WTC11 (cell line): ENCODE data around the gene PLXNA2. TPM values are rescaled to one million over a fixed set of nuclear protein-coding genes. Genes with fewer than 3 reads are reported as not detected.

ENCODE experiments used
- ATAC-seq: fragments of 200-7000 bp; cut with Tn5 transposase; 2 replicates; pipeline ENCODE4 v1.10.0; 2021; ENCODE audit warnings: mild to moderate bottlenecking, moderate library complexity
- CTCF ChIA-PET: fragments of 300-600 bp; sonication (Branson Sonifier 250); formaldehyde crosslinking; loops from one replicate; lab custom pipeline; 2021; ENCODE audit warnings: antibody characterized with exemption; lab: Charles Lee
- POLR2A ChIA-PET: fragments of 350-600 bp; sonication (Branson Sonifier 250); formaldehyde crosslinking; loops from one replicate; lab custom pipeline; 2021; ENCODE audit warnings: antibody characterized with exemption; lab: Charles Lee
- DNase-seq: peaks from one replicate; pipeline ENCODE4 v3.0.0; 2021; ENCODE audit warnings: low spot score
- H3K27ac Mint-ChIP-seq: 2 replicates; pipeline ENCODE4 v1.8.0; 2021; ENCODE audit warnings: mixed read lengths
- H3K27me3 Mint-ChIP-seq: 2 replicates; pipeline ENCODE4 v1.8.0; 2021; ENCODE audit warnings: low read depth, mild to moderate bottlenecking, moderate library complexity, mixed read lengths
- H3K36me3 Mint-ChIP-seq: 2 replicates; pipeline ENCODE4 v1.8.0; 2021; ENCODE audit warnings: mixed read lengths
- H3K4me1 Mint-ChIP-seq: 2 replicates; pipeline ENCODE4 v1.8.0; 2022; ENCODE audit warnings: mixed read lengths
- H3K4me3 Mint-ChIP-seq: 2 replicates; pipeline ENCODE4 v1.8.0; 2021; ENCODE audit warnings: mild to moderate bottlenecking, moderate library complexity, mixed read lengths
- H3K9me3 Mint-ChIP-seq: 2 replicates; pipeline ENCODE4 v1.8.0; 2021; ENCODE audit warnings: mixed read lengths
- ATF1 ChIP-seq: sonication (generic); formaldehyde crosslinking; IDR thresholded peaks from 2 replicates; pipeline ENCODE4 v1.8.1; 2023; ENCODE audit warnings: mild to moderate bottlenecking, moderate library complexity, missing genetic modification reagents
- E2F5 ChIP-seq: sonication (generic); formaldehyde crosslinking; IDR thresholded peaks from 2 replicates; pipeline ENCODE4 v1.8.1; 2022; ENCODE audit warnings: mild to moderate bottlenecking, moderate library complexity, missing genetic modification reagents
- GRHL2 ChIP-seq: fragments of 250-450 bp; sonication (Bioruptor Pico); IDR thresholded peaks from 2 replicates; pipeline ENCODE4 v1.8.0; 2022; ENCODE audit warnings: mild to moderate bottlenecking, moderate library complexity; ENCODE audit not compliant: insufficient replicate concordance, severe bottlenecking
- GTF2I ChIP-seq: fragments of 250-450 bp; sonication (Bioruptor Pico); conservative IDR thresholded peaks from 2 replicates; pipeline ENCODE4 v1.4.0; 2021; ENCODE audit warnings: mild to moderate bottlenecking
- HMGA2 ChIP-seq: fragments of 250-450 bp; sonication (Bioruptor Pico); IDR thresholded peaks from 2 replicates; pipeline ENCODE4 v1.4.0; 2021; ENCODE audit warnings: mild to moderate bottlenecking, moderate library complexity
- HMGXB4 ChIP-seq: sonication (generic); formaldehyde crosslinking; IDR thresholded peaks from 2 replicates; pipeline ENCODE4 v1.8.1; 2023; ENCODE audit warnings: mild to moderate bottlenecking, moderate library complexity, missing genetic modification reagents
- IRF2 ChIP-seq: sonication (generic); formaldehyde crosslinking; IDR thresholded peaks from 2 replicates; pipeline ENCODE4 v1.8.0; 2022; ENCODE audit warnings: low read depth, missing genetic modification reagents, borderline replicate concordance
- KAT7 ChIP-seq: sonication (generic); formaldehyde crosslinking; IDR thresholded peaks from 2 replicates; pipeline ENCODE4 v1.8.1; 2023; ENCODE audit warnings: missing genetic modification reagents, mild to moderate bottlenecking, borderline replicate concordance
- NFATC4 ChIP-seq: fragments of 250-450 bp; sonication (Bioruptor Pico); IDR thresholded peaks from 2 replicates; pipeline ENCODE4 v1.9.0; 2021; ENCODE audit warnings: mild to moderate bottlenecking
- PRRX2 ChIP-seq: fragments of 250-450 bp; sonication (Bioruptor Pico); IDR thresholded peaks from 2 replicates; pipeline ENCODE4 v1.8.0; 2021; ENCODE audit warnings: mild to moderate bottlenecking
- RORB ChIP-seq: fragments of 250-450 bp; sonication (Bioruptor Pico); IDR thresholded peaks from 2 replicates; pipeline ENCODE4 v1.9.0; 2021; ENCODE audit warnings: mild to moderate bottlenecking
- ZMAT4 ChIP-seq: fragments of 250-450 bp; sonication (Bioruptor Pico); IDR thresholded peaks from 2 replicates; pipeline ENCODE4 v1.9.0; 2021; ENCODE audit warnings: mild to moderate bottlenecking
- ZNF671 ChIP-seq: fragments of 250-450 bp; sonication (Bioruptor Pico); IDR thresholded peaks from 2 replicates; pipeline ENCODE4 v1.8.0; 2021; ENCODE audit warnings: mild to moderate bottlenecking
- total RNA-seq: library from RNA; stranded (reverse); gene quantifications from 3 replicates; pipeline ENCODE4 v1.2.3, GENCODE V29; 2021
- TF ChIP-seq, protein P1 (sequence below): sonication (generic); formaldehyde crosslinking; conservative IDR thresholded peaks from 2 replicates; pipeline ENCODE4 v1.8.1; 2023; ENCODE audit warnings: mild to moderate bottlenecking, low read depth, missing genetic modification reagents, moderate library complexity
- TF ChIP-seq, protein P2 (sequence below): sonication (generic); formaldehyde crosslinking; IDR thresholded peaks from 2 replicates; pipeline ENCODE4 v1.8.1; 2022; ENCODE audit warnings: low read depth, mild to moderate bottlenecking, moderate library complexity, missing genetic modification reagents, borderline replicate concordance
- TF ChIP-seq, protein P3 (sequence below): sonication (generic); formaldehyde crosslinking; IDR thresholded peaks from 2 replicates; pipeline ENCODE4 v1.8.0; 2022; ENCODE audit warnings: missing genetic modification reagents

Gene PLXNA2
- total RNA-seq, 1 experiment from 2014 or later: 4.2 TPM

DNA sequence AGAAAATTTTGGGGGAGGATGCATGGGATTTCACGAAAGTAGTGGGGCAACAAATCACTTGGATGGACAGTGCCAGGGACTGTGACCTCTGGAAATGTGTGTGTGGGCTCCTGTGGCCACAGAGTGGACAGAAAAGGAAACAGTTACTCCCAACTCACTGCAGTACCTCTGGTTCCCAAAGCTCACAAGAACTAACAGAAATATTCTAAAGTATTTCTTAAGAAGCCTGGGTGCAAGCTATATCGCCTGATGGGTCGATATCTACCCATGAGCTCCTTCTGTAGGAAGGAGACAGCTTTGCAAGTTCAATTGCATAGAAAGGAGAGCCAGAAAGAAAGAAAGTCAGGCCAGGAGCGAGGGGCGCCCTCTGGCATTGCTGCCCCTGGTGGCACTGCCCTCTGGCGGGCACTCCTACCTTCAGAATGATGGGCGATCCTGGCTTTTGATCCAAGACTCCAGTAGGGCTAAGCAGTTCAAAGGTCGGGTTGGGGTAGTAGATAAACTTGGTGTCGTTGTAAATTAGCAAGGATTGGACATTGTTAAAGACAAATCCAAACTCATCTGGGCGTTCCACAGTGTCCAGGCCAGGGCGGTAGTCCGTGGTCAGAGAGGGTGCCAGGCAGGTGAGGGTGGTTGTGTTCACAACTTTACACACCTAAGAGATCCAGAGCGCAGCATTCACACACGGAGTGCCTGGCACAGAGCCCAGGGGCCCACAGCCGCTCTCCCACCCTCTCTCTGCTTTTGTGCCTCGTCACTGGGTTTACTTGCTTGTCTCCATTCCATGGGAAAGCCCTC lies 198.5 kb downstream of the PLXNA2 start (continued):
- TF ChIP-seq, protein P1, sequence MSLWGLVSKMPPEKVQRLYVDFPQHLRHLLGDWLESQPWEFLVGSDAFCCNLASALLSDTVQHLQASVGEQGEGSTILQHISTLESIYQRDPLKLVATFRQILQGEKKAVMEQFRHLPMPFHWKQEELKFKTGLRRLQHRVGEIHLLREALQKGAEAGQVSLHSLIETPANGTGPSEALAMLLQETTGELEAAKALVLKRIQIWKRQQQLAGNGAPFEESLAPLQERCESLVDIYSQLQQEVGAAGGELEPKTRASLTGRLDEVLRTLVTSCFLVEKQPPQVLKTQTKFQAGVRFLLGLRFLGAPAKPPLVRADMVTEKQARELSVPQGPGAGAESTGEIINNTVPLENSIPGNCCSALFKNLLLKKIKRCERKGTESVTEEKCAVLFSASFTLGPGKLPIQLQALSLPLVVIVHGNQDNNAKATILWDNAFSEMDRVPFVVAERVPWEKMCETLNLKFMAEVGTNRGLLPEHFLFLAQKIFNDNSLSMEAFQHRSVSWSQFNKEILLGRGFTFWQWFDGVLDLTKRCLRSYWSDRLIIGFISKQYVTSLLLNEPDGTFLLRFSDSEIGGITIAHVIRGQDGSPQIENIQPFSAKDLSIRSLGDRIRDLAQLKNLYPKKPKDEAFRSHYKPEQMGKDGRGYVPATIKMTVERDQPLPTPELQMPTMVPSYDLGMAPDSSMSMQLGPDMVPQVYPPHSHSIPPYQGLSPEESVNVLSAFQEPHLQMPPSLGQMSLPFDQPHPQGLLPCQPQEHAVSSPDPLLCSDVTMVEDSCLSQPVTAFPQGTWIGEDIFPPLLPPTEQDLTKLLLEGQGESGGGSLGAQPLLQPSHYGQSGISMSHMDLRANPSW: no peak
- no peak for TF ChIP-seq PRRX2 (CRISPR knock-in tag)
- TF ChIP-seq ATF1: no peak

DNA sequence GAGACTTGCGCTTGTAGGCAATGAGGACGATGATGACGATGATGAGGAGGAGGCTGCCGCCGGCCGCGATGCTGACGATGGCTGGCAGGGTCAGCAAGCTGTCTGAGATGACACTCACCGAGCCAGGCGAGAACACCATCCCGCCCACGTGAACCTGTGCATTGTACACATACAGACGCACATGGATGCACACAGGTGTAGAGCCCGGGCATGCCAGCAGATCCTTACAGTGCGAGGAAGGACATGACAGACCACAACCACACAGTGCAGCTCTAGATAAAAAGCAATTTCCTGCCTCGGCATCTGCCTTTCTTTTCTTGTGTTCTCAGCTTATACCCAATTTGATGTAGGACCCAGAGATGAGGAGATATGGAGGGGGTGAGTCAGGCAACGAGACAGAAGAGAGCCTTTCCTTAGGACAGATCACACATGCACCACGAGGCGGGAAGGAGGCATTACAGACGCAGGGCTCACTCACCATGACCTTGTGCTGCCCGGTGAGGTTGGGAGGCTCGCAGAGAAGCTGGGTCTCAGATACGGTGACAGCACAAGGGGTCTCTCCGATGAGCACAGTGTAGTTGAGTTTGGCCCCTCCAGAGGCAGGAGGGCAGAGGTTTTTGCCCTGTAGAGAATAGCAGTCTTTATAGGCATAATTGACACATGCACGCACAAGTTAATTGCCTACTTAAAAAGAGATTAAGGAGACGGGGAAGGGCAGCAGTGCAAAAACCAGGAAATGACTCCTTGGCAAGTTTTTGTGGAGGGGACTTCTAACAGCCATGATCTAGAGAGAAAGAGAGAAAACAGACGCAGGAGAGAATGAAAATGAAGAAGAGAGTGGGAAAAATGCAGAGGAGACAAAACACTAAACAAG lies 199.4 kb downstream of the PLXNA2 start:
- no peak for TF ChIP-seq PRRX2 (CRISPR knock-in tag)
- Mint-ChIP-seq H3K4me1 (peaks cover 7% of the 10 kb centered on the region), H3K36me3 (no peaks in the 10 kb centered on the region), H3K27ac (no peak overlapping the region), H3K27me3 (no peaks in the 10 kb centered on the region), H3K4me3 (no peak overlapping the region), H3K9me3 (no peaks in the 10 kb centered on the region)
- POLR2A ChIA-PET: interaction anchor here (0.6 kb wide), 1 partner anchor 40 kb away, joined by 3 read pairs; no protein-coding TSS in a partner anchor
- ATAC-seq (no peak), DNase-seq (no peak)
- CTCF ChIA-PET: interaction anchor here (0.8 to 5.3 kb wide), 7 partner anchors 10 to 199 kb away, joined by 3 to 36 read pairs (median 4); partner anchors contain the start of gene PLXNA2

GRCh38 chr1:208043691-208044181 lies 200.4 kb downstream of the PLXNA2 start:
- CTCF ChIA-PET: interaction anchor here (1.4 to 5.3 kb wide), 4 partner anchors 11 to 50 kb away, joined by 3 to 36 read pairs (median 6); no protein-coding TSS in a partner anchor

More at GRCh38 chr1:208043691-208044181, 200.4 kb downstream of the PLXNA2 start:
- Mint-ChIP-seq H3K36me3 (no peaks in the 10 kb centered on the region), H3K9me3 (no peaks in the 10 kb centered on the region), H3K27ac (no peak overlapping the region), H3K27me3 (no peaks in the 10 kb centered on the region), H3K4me3 (no peak overlapping the region), H3K4me1 (peaks cover 4% of the 10 kb centered on the region)
- POLR2A ChIA-PET: no interaction called here
- ATAC-seq: no peak
- TF ChIP-seq IRF2: no peak
- no peak for TF ChIP-seq GTF2I (CRISPR knock-in tag)
- TF ChIP-seq KAT7 (CRISPR knock-in tag): no peak
- no peak for TF ChIP-seq ZMAT4 (CRISPR knock-in tag)
- no peak for TF ChIP-seq GRHL2 (CRISPR knock-in tag)
- TF ChIP-seq E2F5 (CRISPR knock-in tag): no peak
- no peak for TF ChIP-seq RORB (CRISPR knock-in tag)
- no peak for TF ChIP-seq HMGA2
- TF ChIP-seq NFATC4: no peak
- TF ChIP-seq, protein P2, sequence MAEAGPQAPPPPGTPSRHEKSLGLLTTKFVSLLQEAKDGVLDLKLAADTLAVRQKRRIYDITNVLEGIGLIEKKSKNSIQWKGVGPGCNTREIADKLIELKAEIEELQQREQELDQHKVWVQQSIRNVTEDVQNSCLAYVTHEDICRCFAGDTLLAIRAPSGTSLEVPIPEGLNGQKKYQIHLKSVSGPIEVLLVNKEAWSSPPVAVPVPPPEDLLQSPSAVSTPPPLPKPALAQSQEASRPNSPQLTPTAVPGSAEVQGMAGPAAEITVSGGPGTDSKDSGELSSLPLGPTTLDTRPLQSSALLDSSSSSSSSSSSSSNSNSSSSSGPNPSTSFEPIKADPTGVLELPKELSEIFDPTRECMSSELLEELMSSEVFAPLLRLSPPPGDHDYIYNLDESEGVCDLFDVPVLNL (CRISPR knock-in tag): no peak
- TF ChIP-seq, protein P3, sequence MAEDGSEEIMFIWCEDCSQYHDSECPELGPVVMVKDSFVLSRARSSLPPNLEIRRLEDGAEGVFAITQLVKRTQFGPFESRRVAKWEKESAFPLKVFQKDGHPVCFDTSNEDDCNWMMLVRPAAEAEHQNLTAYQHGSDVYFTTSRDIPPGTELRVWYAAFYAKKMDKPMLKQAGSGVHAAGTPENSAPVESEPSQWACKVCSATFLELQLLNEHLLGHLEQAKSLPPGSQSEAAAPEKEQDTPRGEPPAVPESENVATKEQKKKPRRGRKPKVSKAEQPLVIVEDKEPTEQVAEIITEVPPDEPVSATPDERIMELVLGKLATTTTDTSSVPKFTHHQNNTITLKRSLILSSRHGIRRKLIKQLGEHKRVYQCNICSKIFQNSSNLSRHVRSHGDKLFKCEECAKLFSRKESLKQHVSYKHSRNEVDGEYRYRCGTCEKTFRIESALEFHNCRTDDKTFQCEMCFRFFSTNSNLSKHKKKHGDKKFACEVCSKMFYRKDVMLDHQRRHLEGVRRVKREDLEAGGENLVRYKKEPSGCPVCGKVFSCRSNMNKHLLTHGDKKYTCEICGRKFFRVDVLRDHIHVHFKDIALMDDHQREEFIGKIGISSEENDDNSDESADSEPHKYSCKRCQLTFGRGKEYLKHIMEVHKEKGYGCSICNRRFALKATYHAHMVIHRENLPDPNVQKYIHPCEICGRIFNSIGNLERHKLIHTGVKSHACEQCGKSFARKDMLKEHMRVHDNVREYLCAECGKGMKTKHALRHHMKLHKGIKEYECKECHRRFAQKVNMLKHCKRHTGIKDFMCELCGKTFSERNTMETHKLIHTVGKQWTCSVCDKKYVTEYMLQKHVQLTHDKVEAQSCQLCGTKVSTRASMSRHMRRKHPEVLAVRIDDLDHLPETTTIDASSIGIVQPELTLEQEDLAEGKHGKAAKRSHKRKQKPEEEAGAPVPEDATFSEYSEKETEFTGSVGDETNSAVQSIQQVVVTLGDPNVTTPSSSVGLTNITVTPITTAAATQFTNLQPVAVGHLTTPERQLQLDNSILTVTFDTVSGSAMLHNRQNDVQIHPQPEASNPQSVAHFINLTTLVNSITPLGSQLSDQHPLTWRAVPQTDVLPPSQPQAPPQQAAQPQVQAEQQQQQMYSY (CRISPR knock-in tag): no peak
- TF ChIP-seq HMGXB4 (CRISPR knock-in tag): no peak
- TF ChIP-seq ZNF671 (CRISPR knock-in tag): no peak
- no peak for DNase-seq
